DND-41 (cell line): Measurements from ENCODE around the gene FAAP100.

Experiments used
- CTCF ChIP-seq: IDR thresholded peaks from 2 replicates; pipeline ENCODE4 v1.5.1; 2012; ENCODE audit warnings: borderline replicate concordance, low read length, moderate library complexity, mild to moderate bottlenecking; ENCODE audit not compliant: poor library complexity, severe bottlenecking; ENCODE audit errors: extremely low read depth
- EZH2 ChIP-seq: IDR thresholded peaks from 3 replicates; pipeline ENCODE4 v1.6.1; 2012; ENCODE audit warnings: borderline replicate concordance, low read depth, mild to moderate bottlenecking, moderate library complexity, low read length, inconsistent platforms; ENCODE audit not compliant: severe bottlenecking

GRCh38 chr17:81493198-81494038 is 58.7 kb downstream of the FAAP100 start:
- TF ChIP-seq CTCF (no peak), EZH2 (no peak)
